Umbilical cord (tissue), 2 donors: ENCODE results near the gene CHAC2. TPM values are rescaled to one million over a fixed set of nuclear protein-coding genes. Genes with fewer than 3 reads are reported as not detected.
"Not testable (repeated sequence)": the region's sequence is repeated elsewhere in the genome, so short reads cannot be mapped to it uniquely, and the experiment has no call there.

ENCODE experiments used
- DNase-seq: peaks from one replicate; pipeline ENCODE4 v3.0.0-alpha.2; 2015; ENCODE audit warnings: low spot score
- total RNA-seq: library from RNA; depleted of rRNA; stranded (reverse); fragments of >200 nt; gene quantifications from one replicate; pipeline ENCODE4 v1.2.3, GENCODE V29; 2014; ENCODE audit warnings: low replicate concordance; ENCODE audit not compliant: insufficient read depth

CHAC2 gene
- total RNA-seq, 1 donor from 2014 or later, result 2.9 TPM

DNA sequence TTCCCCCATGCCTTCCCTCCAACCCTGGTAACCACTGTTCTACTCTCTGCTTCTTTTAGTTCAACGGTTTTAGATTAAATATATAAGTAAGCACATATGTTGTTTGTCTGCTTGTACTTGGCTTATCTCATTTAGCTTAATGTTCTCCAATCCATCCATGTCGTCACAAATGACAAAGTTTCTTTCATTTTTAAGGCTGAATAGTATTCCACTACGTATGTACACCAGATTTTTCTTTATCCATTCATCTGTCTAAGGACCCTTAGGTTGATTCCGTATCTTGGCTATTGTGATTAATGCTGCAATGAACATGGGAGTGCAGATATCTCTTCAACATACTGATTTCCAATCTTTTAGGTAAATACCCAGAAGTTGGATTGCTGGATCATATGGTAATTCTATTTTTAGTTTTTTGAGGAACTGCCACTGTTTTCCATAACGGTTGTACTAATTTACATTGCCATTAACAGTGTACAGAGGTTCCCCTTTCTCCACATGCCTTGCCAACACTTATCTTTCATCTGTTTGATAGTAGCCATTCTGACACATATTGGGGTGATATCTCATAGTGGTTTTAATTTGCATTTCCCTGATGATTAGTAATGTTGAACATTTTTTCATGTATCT is 11.0 kb downstream of the CHAC2 start:
- no peak for DNase-seq

GRCh38 chr2:53780056-53780455 is 12.5 kb downstream of the CHAC2 start:
- no peak for DNase-seq

- no peak for DNase-seq
These were observed 15.1 kb downstream of the CHAC2 start for GRCh38 chr2:53782676-53783075.

- no peak for DNase-seq
These were observed 16.8 kb downstream of the CHAC2 start for GRCh38 chr2:53784436-53784835.

DNA sequence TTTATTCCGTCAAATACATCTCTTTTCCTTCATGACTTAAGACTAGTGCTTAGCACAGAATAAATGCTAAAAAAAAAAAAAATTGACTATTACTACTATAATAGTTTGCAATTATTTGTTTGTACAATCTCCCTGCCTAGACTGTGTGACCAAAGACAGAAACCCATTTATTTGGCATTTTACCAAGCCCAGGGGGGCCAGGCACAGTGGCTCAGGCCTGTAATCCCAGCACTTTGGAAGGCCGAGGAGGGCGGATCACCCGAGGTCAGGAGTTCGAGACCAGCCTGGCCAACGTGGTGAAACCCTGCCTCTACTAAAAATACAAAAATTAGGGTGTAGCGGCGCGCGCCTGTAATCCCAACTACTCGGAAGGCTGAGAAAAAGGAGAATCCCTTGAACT is 17.8 kb downstream of the CHAC2 start:
- DNase-seq, result no peak

GRCh38 chr2:53786352-53786704 is 18.7 kb downstream of the CHAC2 start:
- no peak for DNase-seq

DNA sequence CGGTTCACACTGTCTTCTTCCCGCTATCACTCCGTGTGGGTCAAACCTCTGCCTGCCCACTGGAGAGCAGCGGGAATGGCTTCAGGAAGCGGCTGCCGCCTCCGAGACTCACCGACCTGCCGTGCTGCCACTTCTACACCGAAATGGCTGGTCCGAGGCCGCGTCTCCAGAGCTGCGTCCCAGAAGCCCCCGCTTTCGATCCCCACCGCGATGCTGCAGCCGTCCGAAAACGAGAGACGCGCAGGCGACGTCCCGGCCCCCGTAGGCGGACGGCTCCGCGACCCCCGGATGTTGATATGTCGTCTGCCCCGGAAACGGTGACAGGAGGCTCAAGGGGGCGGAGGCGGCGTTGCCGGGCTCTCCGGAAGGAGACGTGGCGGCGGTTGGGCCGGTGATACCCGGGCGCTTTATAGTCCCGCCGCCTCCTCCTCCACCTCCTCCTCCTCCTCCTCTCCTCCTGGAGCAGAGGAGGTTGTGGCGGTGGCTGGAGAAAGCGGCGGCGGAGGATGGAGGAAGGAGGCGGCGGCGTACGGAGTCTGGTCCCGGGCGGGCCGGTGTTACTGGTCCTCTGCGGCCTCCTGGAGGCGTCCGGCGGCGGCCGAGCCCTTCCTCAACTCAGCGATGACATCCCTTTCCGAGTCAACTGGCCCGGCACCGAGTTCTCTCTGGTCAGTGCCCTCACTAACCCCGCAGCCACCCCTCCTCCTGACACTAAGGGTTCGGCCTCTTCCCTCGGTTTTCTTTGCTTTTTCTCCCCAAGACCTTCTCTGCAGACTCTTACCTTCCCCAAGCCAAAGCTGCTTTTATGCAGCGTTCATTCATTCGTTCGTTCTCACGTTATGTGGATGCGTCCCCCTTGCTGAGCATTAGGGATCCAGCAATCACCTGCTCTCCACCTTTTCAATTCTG is 19.4 kb downstream of the CHAC2 start, which contains the start of the genes ASB3 and ERLEC1:
Gene ASB3, minus strand, starts transcription at position 249 of the 909 bp plus-strand sequence. CDS start 21,381 bp downstream, outside the sequence.
Gene ERLEC1, plus strand, starts transcription at position 340 of the 909 bp plus-strand sequence. Its CDS starts 167 bp downstream, at position 507.
- DNase-seq, result peak; percentile 93

DNA sequence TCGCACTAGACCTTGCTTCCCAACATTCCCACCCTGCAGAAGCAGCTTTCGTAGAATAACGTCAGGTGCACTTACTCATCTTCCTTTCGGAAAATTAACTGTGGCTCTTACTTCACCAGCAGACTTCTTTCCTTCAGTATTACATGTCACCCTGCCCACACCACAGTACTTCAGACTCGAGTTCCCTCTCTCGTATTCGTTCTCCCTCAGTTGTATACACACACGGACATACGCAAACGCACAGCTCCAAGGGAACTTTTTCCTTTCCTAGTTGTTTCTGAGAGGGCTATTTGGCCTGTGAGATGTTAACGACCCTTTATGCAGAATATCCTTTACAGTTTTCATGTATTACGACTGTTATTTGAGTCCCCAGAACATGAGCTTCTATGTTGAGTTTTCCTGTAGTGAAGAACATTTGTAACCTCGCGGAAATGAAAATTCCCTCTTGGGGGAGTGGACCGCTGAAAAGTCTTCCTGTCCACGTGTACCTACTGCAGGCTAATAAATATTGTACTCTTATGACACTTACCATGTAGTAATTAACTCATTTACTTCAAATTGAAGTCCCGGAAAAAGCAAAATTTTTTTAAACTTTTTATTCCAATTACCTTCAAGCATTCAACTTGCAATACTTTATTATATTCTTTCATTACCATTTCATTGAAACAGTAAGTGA is 20.1 kb downstream of the CHAC2 start:
- DNase-seq, result peak; percentile 26

DNA sequence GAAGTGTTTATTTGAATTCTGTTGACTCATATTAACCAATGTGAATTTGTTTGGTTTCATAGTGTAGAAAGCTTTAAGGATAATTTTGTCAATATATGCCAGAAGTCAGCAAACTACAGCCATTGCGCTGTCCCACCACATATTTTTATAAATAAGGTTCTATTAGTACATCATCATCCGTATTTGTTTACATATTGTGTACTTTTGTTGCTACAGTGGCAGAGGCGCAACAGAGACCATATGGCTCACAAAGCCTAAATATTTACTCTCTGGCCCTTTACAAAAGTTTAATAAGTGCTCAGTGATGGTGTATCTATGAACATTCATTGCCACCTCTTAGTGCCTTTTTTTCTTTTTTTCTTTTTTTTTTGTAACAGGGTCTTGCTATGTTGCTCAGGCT is 25.7 kb downstream of the CHAC2 start:
- no peak for DNase-seq

- no peak for DNase-seq
These were observed 26.2 kb downstream of the CHAC2 start for GRCh38 chr2:53793821-53794220.

DNA sequence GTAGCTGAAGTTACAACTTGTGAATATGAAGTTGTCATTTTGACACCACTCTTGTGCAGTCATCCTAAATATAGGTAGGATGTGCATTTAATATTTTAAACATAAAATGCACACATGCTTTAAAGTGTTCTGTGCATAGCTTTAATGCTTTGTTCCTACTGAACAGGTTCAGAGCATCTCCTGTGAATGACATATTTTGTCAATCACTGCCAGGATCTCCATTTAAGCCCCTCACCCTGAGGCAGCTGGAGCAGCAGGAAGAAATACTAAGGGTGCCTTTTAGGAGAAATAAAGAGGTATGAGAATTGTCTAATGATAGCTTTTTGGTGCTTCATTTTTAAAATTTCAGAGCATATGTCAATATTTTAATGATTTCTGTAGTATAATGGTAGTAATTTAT is 33.9 kb downstream of the CHAC2 start:
- DNase-seq, result no peak

DNA sequence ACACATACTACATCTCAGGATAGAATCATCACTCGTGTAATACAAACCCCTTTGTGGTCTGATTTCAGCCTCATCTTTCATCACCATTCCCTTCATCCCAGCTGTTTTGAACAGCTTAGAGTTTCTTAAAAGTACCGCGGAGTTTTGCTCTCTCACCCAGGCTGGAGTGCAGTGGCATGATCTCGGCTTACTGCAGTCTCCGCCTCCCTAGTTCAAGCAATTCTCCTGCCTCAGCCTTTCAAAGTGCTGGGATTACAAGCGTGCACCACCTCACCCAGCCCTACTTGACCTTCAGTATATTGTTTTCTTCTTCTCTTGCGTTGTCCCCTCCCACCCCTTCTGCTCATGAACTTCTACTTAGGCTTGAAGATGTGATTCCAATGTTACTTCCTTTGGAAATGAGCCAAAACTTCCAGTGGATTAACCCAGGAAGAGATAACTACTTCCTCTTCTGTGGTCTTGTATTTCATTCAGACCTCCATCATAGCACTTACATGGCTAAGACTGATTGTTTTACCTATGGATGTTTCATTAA is 35.1 kb downstream of the CHAC2 start:
- no peak for DNase-seq

- no peak for DNase-seq
These were observed 44.0 kb downstream of the CHAC2 start for GRCh38 chr2:53811601-53812000.

DNA sequence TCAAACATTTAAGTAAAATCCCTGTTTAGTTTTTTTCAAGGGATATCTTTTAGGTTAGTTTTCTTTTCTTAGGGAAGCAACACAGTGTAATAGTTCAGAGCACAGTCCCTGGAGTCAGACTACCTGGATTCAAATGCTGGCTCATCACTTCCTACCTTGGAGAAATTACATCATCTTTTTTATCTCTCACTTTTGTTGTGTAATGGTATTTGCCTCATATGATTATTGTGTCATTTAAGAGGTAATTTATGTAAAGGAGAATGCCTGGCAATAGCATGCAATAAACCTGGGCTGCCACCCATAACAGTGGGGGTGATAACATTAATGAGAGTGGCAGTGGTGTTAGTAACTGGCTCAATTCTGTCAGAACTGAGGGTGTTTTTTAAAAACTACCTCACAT is 45.5 kb downstream of the CHAC2 start:
- DNase-seq, result no peak

GRCh38 chr2:53818854-53819435 is 51.3 kb downstream of the CHAC2 start:
- DNase-seq, result no peak

DNA sequence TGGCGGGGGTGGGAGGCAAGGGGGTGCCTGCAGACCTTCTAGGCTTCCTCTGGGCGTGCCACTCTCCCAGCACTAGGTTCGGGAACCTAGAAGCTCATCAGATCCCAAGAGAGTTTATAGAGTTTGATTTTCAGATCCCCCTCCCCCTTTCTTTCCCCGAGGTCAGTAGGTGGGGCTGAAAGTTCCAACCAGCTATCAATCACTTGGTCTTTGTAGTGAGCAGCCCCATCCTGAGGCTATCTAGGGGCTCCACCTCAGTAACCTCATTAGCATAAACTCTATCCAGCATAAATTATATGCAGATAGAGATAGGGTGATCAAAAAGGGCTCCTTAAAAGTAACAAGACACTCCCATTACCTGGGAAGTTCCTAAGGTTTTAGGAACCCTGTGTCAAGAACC is 52.0 kb downstream of the CHAC2 start:
- DNase-seq, result no peak

- DNase-seq, result no peak
These were observed 52.4 kb downstream of the CHAC2 start for GRCh38 chr2:53820048-53820447.

DNA sequence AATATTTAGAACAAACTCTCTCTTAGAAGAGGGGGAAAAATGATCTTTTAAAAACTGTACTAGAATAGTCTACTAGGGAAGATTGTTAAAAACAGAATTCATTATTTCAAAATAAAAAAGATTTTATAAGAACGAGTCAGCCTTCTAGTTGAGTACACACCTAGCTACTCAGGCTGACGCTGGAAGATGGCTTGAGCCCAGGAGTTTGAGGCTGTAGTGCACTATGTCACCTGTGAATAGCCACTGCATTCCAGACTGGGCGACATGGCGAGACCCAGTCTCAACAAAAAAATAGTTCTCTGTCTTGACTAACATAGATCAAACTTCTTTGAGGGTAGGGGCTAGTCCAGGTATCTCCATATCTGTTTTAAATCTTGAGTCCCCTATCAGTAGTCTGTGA is 53.1 kb downstream of the CHAC2 start:
- DNase-seq, result no peak

DNA sequence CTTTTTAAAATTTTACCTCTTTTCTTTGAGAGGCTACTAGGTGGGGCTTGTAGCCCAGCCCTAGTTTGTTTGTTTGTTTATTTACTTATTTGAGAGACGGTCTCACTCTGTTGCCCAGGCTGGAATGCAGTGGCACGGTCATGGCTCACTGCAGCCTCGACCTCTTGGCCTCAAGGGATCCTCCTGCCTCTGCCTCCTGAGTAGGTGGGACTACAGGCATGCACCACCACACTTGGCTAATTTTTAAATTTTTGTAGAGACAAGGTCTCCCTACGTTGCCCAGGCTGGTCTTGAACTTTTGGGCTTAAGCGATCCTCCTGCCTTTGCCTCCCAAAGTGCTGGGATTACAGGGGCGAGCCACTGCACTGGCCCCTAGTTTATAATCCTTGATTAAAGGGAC is 54.2 kb downstream of the CHAC2 start:
- no peak for DNase-seq

GRCh38 chr2:53823639-53824038 is 56.0 kb downstream of the CHAC2 start:
- not testable (repeated sequence) for DNase-seq
